H9 (cell line): ENCODE results near the gene CTIF. TPM values are rescaled to one million over a fixed set of nuclear protein-coding genes. Genes with fewer than 3 reads are reported as not detected.

Experiments
- DNase-seq: peaks from one replicate; pipeline ENCODE4 v3.0.0-alpha.2; 2017
- H2AFZ ChIP-seq: one replicate; pipeline ENCODE4 v1.6.1; 2013; ENCODE audit warnings: mild to moderate bottlenecking, low read length, control low read depth, moderate library complexity
- H2AK5ac ChIP-seq: 2 replicates; pipeline ENCODE4 v1.6.1; 2013; ENCODE audit warnings: low read length, control low read depth, mixed read lengths; ENCODE audit not compliant: insufficient read length
- H2BK120ac ChIP-seq: one replicate; pipeline ENCODE4 v1.6.1; 2013; ENCODE audit warnings: low read depth, mild to moderate bottlenecking, low read length, control low read depth, inconsistent platforms; ENCODE audit not compliant: poor library complexity, severe bottlenecking
- H2BK12ac ChIP-seq: 2 replicates; pipeline ENCODE4 v1.6.1; 2013; ENCODE audit warnings: low read length, control low read depth, mixed read lengths, low read depth; ENCODE audit not compliant: insufficient read length
- H2BK15ac ChIP-seq: 2 replicates; pipeline ENCODE4 v1.6.1; 2013; ENCODE audit warnings: low read depth, low read length, control low read depth
- H2BK20ac ChIP-seq: one replicate; pipeline ENCODE4 v1.6.1; 2013; ENCODE audit warnings: low read depth, mild to moderate bottlenecking, low read length, control low read depth, inconsistent platforms; ENCODE audit not compliant: poor library complexity, severe bottlenecking
- H2BK5ac ChIP-seq: 2 replicates; pipeline ENCODE4 v1.6.1; 2013; ENCODE audit warnings: low read length, control low read depth, mixed read lengths; ENCODE audit not compliant: insufficient read length
- H3K14ac ChIP-seq: 2 replicates; pipeline ENCODE4 v1.6.1; 2013; ENCODE audit warnings: low read length, control low read depth; ENCODE audit not compliant: insufficient read depth
- H3K18ac ChIP-seq: 2 replicates; pipeline ENCODE4 v1.6.1; 2013; ENCODE audit warnings: low read depth, mild to moderate bottlenecking, mixed read lengths, low read length, control low read depth; ENCODE audit not compliant: insufficient read length
- H3K23ac ChIP-seq: 2 replicates; pipeline ENCODE4 v1.6.1; 2013; ENCODE audit warnings: low read length, control low read depth, mixed read lengths, low read depth; ENCODE audit not compliant: insufficient read length
- H3K23me2 ChIP-seq: 2 replicates; pipeline ENCODE4 v1.6.1; 2013; ENCODE audit warnings: low read depth, mild to moderate bottlenecking, mixed read lengths, low read length, control low read depth; ENCODE audit not compliant: insufficient read length, poor library complexity, severe bottlenecking
- H3K27ac ChIP-seq: 2 replicates; pipeline ENCODE4 v1.5.1; 2013; ENCODE audit warnings: low read length, control low read depth, mixed read lengths, low read depth; ENCODE audit not compliant: insufficient read length
- H3K27me3 ChIP-seq: 2 replicates; pipeline ENCODE4 v1.6.1; 2013; ENCODE audit warnings: low read length, control low read depth, inconsistent platforms; ENCODE audit not compliant: insufficient read depth
- H3K4ac ChIP-seq: 2 replicates; pipeline ENCODE4 v1.6.1; 2013; ENCODE audit warnings: low read depth, mild to moderate bottlenecking, control low read depth, inconsistent platforms, low read length, moderate library complexity
- H3K4me1 ChIP-seq: 2 replicates; pipeline ENCODE4 v1.6.1; 2013; ENCODE audit warnings: low read length, control low read depth, inconsistent platforms; ENCODE audit not compliant: insufficient read depth
- H3K4me2 ChIP-seq: 2 replicates; pipeline ENCODE4 v1.6.1; 2013; ENCODE audit warnings: low read length, control low read depth, mixed read lengths; ENCODE audit not compliant: insufficient read length, insufficient read depth
- H3K56ac ChIP-seq: 2 replicates; pipeline ENCODE4 v1.6.1; 2013; ENCODE audit warnings: low read depth, mild to moderate bottlenecking, mixed read lengths, low read length, control low read depth; ENCODE audit not compliant: insufficient read length
- H3K79me1 ChIP-seq: 2 replicates; pipeline ENCODE4 v1.6.1; 2013; ENCODE audit warnings: low read depth, mild to moderate bottlenecking, moderate library complexity, low read length, control low read depth, inconsistent platforms; ENCODE audit not compliant: insufficient read depth, poor library complexity, severe bottlenecking
- H3K79me2 ChIP-seq: 2 replicates; pipeline ENCODE4 v1.6.1; 2013; ENCODE audit warnings: low read length, control low read depth, inconsistent platforms; ENCODE audit not compliant: insufficient read depth
- H3K9ac ChIP-seq: 2 replicates; pipeline ENCODE4 v1.6.1; 2013; ENCODE audit warnings: low read length, control low read depth, mixed read lengths; ENCODE audit not compliant: insufficient read length; ENCODE audit errors: extremely low read depth
- H3K9me3 ChIP-seq: one replicate; pipeline ENCODE4 v1.6.1; 2013; ENCODE audit warnings: low read depth, low read length, inconsistent platforms; ENCODE audit not compliant: control insufficient read depth
- H3T11ph ChIP-seq: one replicate; pipeline ENCODE4 v1.6.1; 2013; ENCODE audit warnings: mild to moderate bottlenecking, low read length, control low read depth, inconsistent platforms
- H4K20me1 ChIP-seq: one replicate; pipeline ENCODE4 v1.6.1; 2013; ENCODE audit not compliant: control insufficient read depth, insufficient read length, insufficient read depth
- H4K5ac ChIP-seq: 2 replicates; pipeline ENCODE4 v1.6.1; 2013; ENCODE audit warnings: low read depth, mild to moderate bottlenecking, mixed read lengths, low read length, control low read depth; ENCODE audit not compliant: insufficient read length
- H4K8ac ChIP-seq: replicated peaks from 2 replicates; pipeline ENCODE4 v1.6.1; 2013; ENCODE audit warnings: low read length, control low read depth, mixed read lengths, low read depth; ENCODE audit not compliant: insufficient read length
- H4K91ac ChIP-seq: 2 replicates; pipeline ENCODE4 v1.6.1; 2013; ENCODE audit warnings: low read depth, mild to moderate bottlenecking, moderate library complexity, mixed read lengths, low read length, control low read depth; ENCODE audit not compliant: insufficient read length
- H3K27ac Mint-ChIP-seq, 3 experiments: 2 replicates in 2 of 3; 3 replicates in 1 of 3; pipeline ENCODE4 v1.8.0; 2020 to 2021; ENCODE audit warnings: mixed read lengths in 3 of 3, mild to moderate bottlenecking in 1 of 3, moderate library complexity in 1 of 3
- H3K27me3 Mint-ChIP-seq: 2 replicates; pipeline ENCODE4 v1.8.0; 2021; ENCODE audit warnings: low read depth, mild to moderate bottlenecking, moderate library complexity, mixed read lengths
- H3K36me3 Mint-ChIP-seq, 3 experiments: 2 replicates in 2 of 3; 3 replicates in 1 of 3; pipeline ENCODE4 v1.8.0; 2020 to 2021; ENCODE audit warnings: low read depth in 3 of 3, mixed read lengths in 3 of 3; ENCODE audit not compliant: insufficient read depth in 1 of 3
- H3K4me1 Mint-ChIP-seq, 2 experiments: 2 replicates each; pipeline ENCODE4 v1.8.0; 2020; ENCODE audit warnings: mixed read lengths in 2 of 2
- H3K4me3 Mint-ChIP-seq, 2 experiments: 2 replicates in 1 of 2; 3 replicates in 1 of 2; pipeline ENCODE4 v1.8.0; 2020 to 2021; ENCODE audit warnings: mild to moderate bottlenecking in 2 of 2, mixed read lengths in 2 of 2, moderate library complexity in 1 of 2
- H3K9me3 Mint-ChIP-seq, 2 experiments: 2 replicates in 1 of 2; 3 replicates in 1 of 2; pipeline ENCODE4 v1.8.0; 2020; ENCODE audit warnings: mild to moderate bottlenecking in 2 of 2, mixed read lengths in 2 of 2, moderate library complexity in 1 of 2
- CTCF ChIP-seq: fragments of 200-600 bp; sonication (generic); conservative IDR thresholded peaks from 3 replicates; pipeline ENCODE4 v1.8.0; 2021; ENCODE audit warnings: antibody characterized with exemption, mild to moderate bottlenecking
- total RNA-seq: library from RNA; stranded (reverse); gene quantifications from 2 replicates; pipeline ENCODE4 v1.2.1, GENCODE V29; 2021

CTIF gene
- total RNA-seq, 1 experiment from 2014 or later = 15.8 TPM

- no peaks in the 10 kb centered on the region for H3K4me1 ChIP-seq
- H3K23me2 ChIP-seq = no peaks in the 10 kb centered on the region
- DNase-seq = no peak
- no peak overlapping the region for H3K4ac ChIP-seq
- no peak overlapping the region for H4K8ac ChIP-seq
- H2AFZ ChIP-seq = no peak overlapping the region
- H3T11ph ChIP-seq = no peak overlapping the region
- H3K23ac ChIP-seq = no peak overlapping the region
- no peak overlapping the region for H3K14ac ChIP-seq
- H4K5ac ChIP-seq = no peak overlapping the region
- no peak overlapping the region for H2BK5ac ChIP-seq
- TF ChIP-seq CTCF = no peak
- no peak overlapping the region for H3K9ac ChIP-seq
- no peak overlapping the region for H4K91ac ChIP-seq
- no peaks in the 10 kb centered on the region for H3K9me3 Mint-ChIP-seq
- no peak overlapping the region for H2BK12ac ChIP-seq
- no peak overlapping the region for H3K27ac ChIP-seq
- H3K27ac Mint-ChIP-seq = no peak overlapping the region
- no peaks in the 10 kb centered on the region for H3K9me3 ChIP-seq
- H3K79me2 ChIP-seq = no peaks in the 10 kb centered on the region
- H3K79me1 ChIP-seq = no peaks in the 10 kb centered on the region
- H3K27me3 Mint-ChIP-seq = no peaks in the 10 kb centered on the region
- peaks cover 4 to 12% of the 10 kb centered on the region in 2 experiments for H3K4me1 Mint-ChIP-seq
- H3K18ac ChIP-seq = no peak overlapping the region
- no peak overlapping the region for H2BK20ac ChIP-seq
- no peak overlapping the region for H2BK15ac ChIP-seq
- no peaks in the 10 kb centered on the region for H3K27me3 ChIP-seq
- no peaks in the 10 kb centered on the region for H4K20me1 ChIP-seq
- H3K56ac ChIP-seq = no peak overlapping the region
- H3K4me3 Mint-ChIP-seq = no peak overlapping the region
- no peak overlapping the region for H2AK5ac ChIP-seq
- no peaks in the 10 kb centered on the region; a peak in 1 of 7 replicates for H3K36me3 Mint-ChIP-seq
- no peak overlapping the region for H3K4me2 ChIP-seq
- no peak overlapping the region for H2BK120ac ChIP-seq
Observed at GRCh38 chr18:48789259-48789812, 250.5 kb downstream of the CTIF start.
